K562 (cell line): ENCODE measurements around the gene ZNF81. TPM values are rescaled to one million over a fixed set of nuclear protein-coding genes. Genes with fewer than 3 reads are reported as not detected.

Experiments used
- CBFB ChIP-seq: sonication (generic); formaldehyde crosslinking; IDR thresholded peaks from 2 replicates; pipeline ENCODE4 v1.4.0; 2020; ENCODE audit warnings: mild to moderate bottlenecking, missing genetic modification reagents
- CREB1 ChIP-seq, 2 experiments: sonication (generic) in 1 of 2; formaldehyde crosslinking in 1 of 2; IDR thresholded peaks; 2 replicates each; pipeline versions ENCODE4 v1.6.1 to v1.8.0; 2012 to 2022; ENCODE audit warnings: inconsistent platforms in 1 of 2, mild to moderate bottlenecking in 1 of 2, missing genetic modification reagents in 1 of 2, moderate library complexity in 1 of 2
- DEAF1 ChIP-seq: fragments of 450-650 bp; formaldehyde crosslinking; IDR thresholded peaks from 2 replicates; pipeline ENCODE4 v1.4.0; 2020; ENCODE audit warnings: mild to moderate bottlenecking, moderate library complexity
- E2F5 ChIP-seq: sonication (generic); formaldehyde crosslinking; IDR thresholded peaks from 2 replicates; pipeline ENCODE4 v1.8.0; 2022; ENCODE audit warnings: mild to moderate bottlenecking, missing genetic modification reagents
- ELF1 ChIP-seq: fragments of 200-800 bp; sonication (Bioruptor generic); IDR thresholded peaks from 2 replicates; pipeline ENCODE4 v1.6.1; 2016; ENCODE audit warnings: missing genetic modification characterization, missing compliant biosample characterization
- ETV1 ChIP-seq: fragments of 450-650 bp; conservative IDR thresholded peaks from 2 replicates; pipeline ENCODE4 v1.6.1; 2016; ENCODE audit warnings: missing genetic modification characterization, control low read depth, low read depth, missing compliant biosample characterization
- HDAC8 ChIP-seq: fragments of 450-650 bp; IDR thresholded peaks from 2 replicates; pipeline ENCODE4 v1.6.1; 2016; ENCODE audit warnings: mild to moderate bottlenecking, missing genetic modification characterization, moderate library complexity, missing compliant biosample characterization
- HOMEZ ChIP-seq: fragments of 250-450 bp; sonication (Bioruptor Pico); IDR thresholded peaks from 2 replicates; pipeline ENCODE4 v1.4.0; 2020; ENCODE audit warnings: mild to moderate bottlenecking, moderate library complexity
- KAT8 ChIP-seq: fragments of 450-650 bp; IDR thresholded peaks from 2 replicates; pipeline ENCODE4 v1.6.1; 2016; ENCODE audit warnings: low read depth, mild to moderate bottlenecking
- L3MBTL2 ChIP-seq: fragments of 450-650 bp; IDR thresholded peaks from 2 replicates; pipeline ENCODE4 v1.6.1; 2016; ENCODE audit warnings: mild to moderate bottlenecking, moderate library complexity
- PCBP1 ChIP-seq: fragments of 200-400 bp; formaldehyde crosslinking; IDR thresholded peaks from 2 replicates; pipeline ENCODE4 v1.6.1; 2018; ENCODE audit warnings: mild to moderate bottlenecking, low read depth, low read length; ENCODE audit not compliant: poor library complexity, severe bottlenecking
- RCOR1 ChIP-seq, 2 experiments: IDR thresholded peaks; 2 replicates each; pipeline ENCODE4 v1.6.1; 2012; ENCODE audit warnings: low read depth in 2 of 2, low read length in 2 of 2, borderline replicate concordance in 1 of 2, improper control_type of control experiment in 1 of 2
- RFX5 ChIP-seq: IDR thresholded peaks from 2 replicates; pipeline ENCODE4 v1.6.1; 2011; ENCODE audit warnings: low read depth, mild to moderate bottlenecking, improper control_type of control experiment, low read length
- ZFPM2 ChIP-seq: fragments of 250-450 bp; sonication (Bioruptor Pico); IDR thresholded peaks from 2 replicates; pipeline ENCODE4 v1.5.1; 2022; ENCODE audit warnings: mild to moderate bottlenecking
- ZNF143 ChIP-seq: sonication (generic); formaldehyde crosslinking; IDR thresholded peaks from 2 replicates; pipeline ENCODE4 v1.9.0; 2022; ENCODE audit warnings: mild to moderate bottlenecking, missing genetic modification reagents
- ZNF174 ChIP-seq: fragments of 250-450 bp; sonication (Bioruptor Pico); IDR thresholded peaks from 2 replicates; pipeline ENCODE4 v1.4.0; 2020; ENCODE audit warnings: mild to moderate bottlenecking
- ZNF232 ChIP-seq: sonication (generic); formaldehyde crosslinking; IDR thresholded peaks from 2 replicates; pipeline ENCODE4 v1.8.0; 2022; ENCODE audit warnings: mild to moderate bottlenecking, missing genetic modification reagents
- ZNF395 ChIP-seq: fragments of 200-800 bp; sonication (Bioruptor generic); IDR thresholded peaks from 2 replicates; pipeline ENCODE4 v1.6.1; 2017; ENCODE audit warnings: missing genetic modification characterization, missing compliant biosample characterization
- ZNF609 ChIP-seq: sonication (generic); formaldehyde crosslinking; IDR thresholded peaks from 2 replicates; pipeline ENCODE4 v1.8.1; 2023; ENCODE audit warnings: missing genetic modification reagents, mild to moderate bottlenecking, borderline replicate concordance
- polyA plus RNA-seq, 8 experiments: library from polyadenylated mRNA; depleted of rRNA in 4 of 8; stranded (reverse) in 5 of 8; unstranded in 3 of 8; fragments of >200 nt; fragmentation: Nextera tagmentation in 2 of 8; fragmentation: Illumina TruSeq in 1 of 8; extraction: Ambion mirVana in 2 of 8; extraction: Trizol in 1 of 8; gene quantifications; 2 replicates each; pipeline versions ENCODE4 v1.2.1 to v1.2.3, GENCODE V29; 2011 to 2014; ENCODE audit warnings: inconsistent platforms in 1 of 8, missing spikeins in 1 of 8
- total RNA-seq, 7 experiments: library from RNA; depleted of rRNA in 6 of 7; stranded (reverse); fragments of >200 nt in 6 of 7; fragmentation: Illumina TruSeq in 2 of 7; extraction: Trizol in 2 of 7; gene quantifications; 2 replicates each; pipeline versions ENCODE4 v1.2.1 to v1.2.3, GENCODE V29; 2011 to 2021; ENCODE audit warnings: low replicate concordance in 1 of 7

The ZNF81 gene
- total and polyA plus RNA-seq, 9 of the 15 experiments (the other 6 are each of a cell fraction or from before 2014, with no cell fraction given), result 2.4 to 9.6 (median 4.9) TPM

- TF ChIP-seq L3MBTL2 (peak; percentile 62; the same call in 1 of the 2 replicates), KAT8 (no peak), DEAF1 (CRISPR knock-in tag) (no peak), ETV1 (no peak), CBFB (CRISPR knock-in tag) (no peak), ZNF395 (CRISPR knock-in tag) (no peak), E2F5 (no peak), HDAC8 (tag) (no peak), RFX5 (no peak), ELF1 (tag) (no peak), ZNF609 (CRISPR knock-in tag) (no peak), ZFPM2 (no peak), ZNF143 (no peak), PCBP1 (no peak), CREB1 (IDR thresholded peaks at IDR 0.05) (no peak), CREB1 (CRISPR knock-in tag; IDR thresholded peaks at IDR 0.05) (no peak), RCOR1 (IDR thresholded peaks at IDR 0.05; ENCODE audit: borderline replicate concordance in 1 of 2, low read depth in 2 of 2, low read length in 2 of 2) (peak; percentile 40 to 91; a peak in 2 of 4 replicates), HOMEZ (CRISPR knock-in tag) (no peak), ZNF174 (no peak), ZNF232 (CRISPR knock-in tag) (no peak)
These were observed 19.3 kb upstream of the ZNF81 start (continued) for GRCh38 chrX:47817421-47817820.
